ENCODE measurements around the gene NSMCE1.

DNA sequence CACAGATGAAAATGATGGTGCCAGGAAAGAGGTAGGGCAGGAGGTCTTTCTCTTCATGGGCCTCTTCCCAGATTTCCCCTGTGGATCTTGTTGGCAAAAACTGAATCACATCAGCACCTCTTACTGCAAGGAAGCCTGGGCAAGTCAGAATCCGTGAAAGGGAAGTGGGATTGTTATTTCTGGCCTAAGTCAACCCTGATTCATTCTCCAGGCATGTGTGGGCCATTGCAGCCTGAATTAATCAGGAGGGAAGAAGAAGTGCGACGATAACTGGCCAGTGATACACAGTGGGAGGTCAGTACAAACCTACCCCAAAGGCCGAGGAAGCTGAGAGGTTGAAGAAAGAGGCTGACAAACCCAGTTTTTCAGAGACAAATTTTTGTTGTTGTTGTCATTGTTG, 17.9 kb upstream of the NSMCE1 start:
- TF ChIP-seq POLR2A (IDR thresholded peaks at IDR 0.05; ENCODE audit: low read length) (no peak), GATA1 (IDR thresholded peaks at IDR 0.05; ENCODE audit: low read depth, low read length) (no peak)
